CD4-positive, alpha-beta T cell treated with Interleukin-6 for 4 hours (primary cell): ENCODE measurements around the gene LINC01488.

Experiments
- DNase-seq: peaks from one replicate; pipeline ENCODE4 v3.0.0-alpha.2; 2020; ENCODE audit warnings: mixed read lengths

LINC01488 gene

GRCh38 chr11:69481393-69481844 is at the start of gene LINC01488:
Gene LINC01488 (plus strand): TSS chr11:69481663.
- DNase-seq: no peak

GRCh38 chr11:69431893-69432738 is 49.3 kb upstream of the LINC01488 start:
- DNase-seq: no peak

- no peak for DNase-seq
Measured at GRCh38 chr11:69433741-69434140, 47.7 kb upstream of the LINC01488 start.

GRCh38 chr11:69434471-69434931 is 47.0 kb upstream of the LINC01488 start:
- no peak for DNase-seq

- DNase-seq: no peak
Measured at GRCh38 chr11:69435161-69435986, 46.1 kb upstream of the LINC01488 start.

DNA sequence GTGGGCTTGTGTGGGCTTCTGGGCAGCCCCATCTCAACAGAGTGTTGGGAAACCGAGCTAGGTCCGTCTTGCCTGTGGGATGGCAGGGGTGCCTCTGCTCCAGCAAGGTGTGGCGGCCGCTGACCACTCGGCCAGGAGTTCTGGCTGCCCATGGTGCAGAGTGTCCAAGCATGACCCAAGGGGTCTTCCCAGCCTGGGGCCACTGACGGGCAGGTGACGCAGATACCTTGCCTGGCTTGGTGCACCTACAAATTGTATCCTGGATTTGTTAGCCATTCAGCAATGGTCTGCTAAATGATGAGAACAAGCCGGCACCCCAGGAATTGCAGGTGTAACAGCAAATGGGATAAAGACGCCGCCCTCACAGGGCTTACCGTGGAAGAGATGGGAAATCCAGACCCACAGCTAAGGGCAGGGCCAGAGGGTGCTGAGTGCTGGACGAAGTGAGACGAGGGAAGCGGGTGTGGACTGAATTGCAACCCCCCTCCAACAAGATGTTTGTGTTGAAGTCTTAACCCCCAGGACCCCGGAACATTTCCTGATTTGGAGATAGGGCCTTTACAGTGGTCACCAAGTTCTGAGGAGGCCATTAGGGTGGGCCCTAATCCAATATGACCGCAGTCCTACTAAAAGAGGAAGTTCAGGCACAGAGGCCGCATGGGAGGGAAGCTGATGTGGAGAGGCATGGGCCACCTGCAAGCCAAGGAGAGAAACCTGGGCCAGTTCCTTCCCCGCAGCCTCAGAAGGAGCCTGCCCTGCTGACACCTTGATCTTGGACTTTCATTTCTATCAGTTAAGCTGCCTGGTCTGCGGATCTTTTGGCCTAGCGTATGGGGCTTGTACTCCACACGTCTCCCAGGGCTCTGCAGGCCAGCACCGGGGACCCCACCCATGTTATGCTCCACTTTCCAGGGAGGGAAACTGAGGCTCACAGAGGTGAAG is 45.2 kb upstream of the LINC01488 start:
- no peak for DNase-seq

DNA sequence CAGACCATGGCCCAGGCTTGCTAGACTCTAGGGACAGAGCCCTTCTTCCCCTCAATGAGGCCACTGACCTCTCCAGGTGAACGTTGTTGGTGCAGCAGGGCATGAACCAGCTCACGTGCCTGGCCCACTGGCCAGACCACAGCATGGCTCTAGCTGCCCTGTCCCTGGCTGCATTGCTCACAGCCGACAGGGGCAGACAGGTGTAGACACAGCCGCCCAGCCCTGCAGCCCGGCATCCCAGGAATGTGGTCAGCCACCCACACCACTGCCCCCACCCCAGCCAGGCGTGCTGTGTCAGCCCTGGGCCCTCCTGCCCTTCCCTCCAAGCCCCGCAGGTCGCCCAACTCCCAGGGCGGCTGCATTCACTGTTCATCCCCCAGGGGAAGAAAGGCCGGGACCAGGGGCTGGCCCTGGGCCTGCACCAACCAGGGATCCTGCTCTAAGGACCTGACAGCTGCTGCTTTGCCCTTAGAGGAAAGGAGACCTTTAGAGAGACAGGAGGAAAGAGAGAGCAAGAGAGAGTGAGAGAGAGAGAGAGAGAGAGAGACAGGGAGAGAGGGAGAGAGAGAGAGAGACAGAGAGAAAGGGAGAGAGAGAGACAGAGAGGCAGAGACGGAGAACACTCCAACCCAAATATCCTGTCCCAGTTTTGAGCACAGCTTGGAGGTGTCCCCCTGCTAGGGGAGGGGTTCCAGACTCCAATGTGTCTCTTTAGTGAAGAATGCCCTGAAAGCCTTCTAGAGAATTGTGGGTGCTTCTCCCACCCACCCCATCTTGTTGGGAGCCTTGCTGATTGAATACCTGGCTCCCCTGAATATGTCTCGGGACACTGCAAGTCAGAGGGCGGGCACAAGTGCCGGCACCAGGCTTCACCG is 44.2 kb upstream of the LINC01488 start:
- no peak for DNase-seq

DNA sequence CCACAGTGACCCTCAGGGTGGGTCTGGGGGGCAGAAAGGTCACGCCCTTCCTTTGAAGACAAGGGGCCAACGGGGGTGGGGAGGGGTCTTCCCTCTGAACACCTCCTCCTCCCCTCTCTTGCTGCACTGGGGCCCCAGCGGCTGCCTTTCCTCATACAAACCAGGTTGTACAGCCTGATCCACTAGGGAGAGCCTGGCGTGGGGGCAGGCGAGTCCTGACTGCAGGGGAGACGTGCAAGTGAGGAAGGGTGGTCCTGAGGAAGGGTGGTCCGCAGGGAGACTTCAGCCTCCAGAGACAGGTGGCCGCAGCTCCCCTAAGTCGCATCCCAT is 43.6 kb upstream of the LINC01488 start:
- DNase-seq: no peak

GRCh38 chr11:69438286-69438920 is 43.1 kb upstream of the LINC01488 start:
- no peak for DNase-seq

- no peak for DNase-seq
Measured at GRCh38 chr11:69439127-69439526, 42.3 kb upstream of the LINC01488 start.

- no peak for DNase-seq
Measured at GRCh38 chr11:69439651-69440464, 41.6 kb upstream of the LINC01488 start.

DNA sequence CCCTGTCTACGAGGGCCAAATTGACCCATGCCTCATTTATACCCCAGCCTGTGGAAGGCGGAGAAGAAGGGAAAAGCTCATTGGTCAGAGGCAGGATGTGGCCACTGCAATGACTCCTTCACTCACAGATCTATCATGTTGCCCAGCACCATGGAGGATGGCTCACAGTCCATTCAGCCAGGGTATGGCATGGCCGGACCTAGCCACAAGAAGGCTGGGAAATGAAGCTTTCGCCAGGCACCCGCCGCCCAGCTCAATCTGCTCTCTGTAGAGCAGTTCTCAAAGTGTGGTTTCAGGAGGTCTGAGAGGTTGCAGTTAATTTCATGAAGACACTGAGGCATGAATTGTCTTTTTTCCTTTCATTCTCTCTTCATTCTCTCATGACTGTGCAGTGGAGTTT is 40.6 kb upstream of the LINC01488 start:
- no peak for DNase-seq

GRCh38 chr11:69442012-69442806 is 39.3 kb upstream of the LINC01488 start:
- DNase-seq: no peak

- no peak for DNase-seq
Measured at GRCh38 chr11:69442807-69443137, 38.7 kb upstream of the LINC01488 start.

GRCh38 chr11:69443138-69443967 is 38.1 kb upstream of the LINC01488 start:
- DNase-seq: peak; percentile 77

DNA sequence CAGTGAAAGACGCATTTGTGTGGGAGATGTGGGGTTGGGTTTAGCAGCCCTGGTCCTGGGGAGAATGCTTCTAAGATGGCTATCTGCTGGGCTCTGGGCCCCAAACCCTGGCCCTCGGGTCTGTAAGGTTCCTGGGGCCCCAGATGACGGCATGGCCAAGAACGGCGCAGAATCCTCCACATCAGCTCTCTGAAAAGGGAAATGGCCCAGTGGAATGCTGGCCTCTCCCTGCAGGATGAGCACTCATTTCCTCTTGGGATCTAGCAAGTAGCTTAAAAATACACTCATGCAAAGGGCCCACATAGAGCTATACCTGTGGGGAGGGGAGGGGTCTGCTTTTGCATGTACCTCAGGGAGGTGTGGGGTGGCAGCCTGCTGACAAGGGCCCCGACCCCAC is 37.5 kb upstream of the LINC01488 start:
- DNase-seq: no peak

DNA sequence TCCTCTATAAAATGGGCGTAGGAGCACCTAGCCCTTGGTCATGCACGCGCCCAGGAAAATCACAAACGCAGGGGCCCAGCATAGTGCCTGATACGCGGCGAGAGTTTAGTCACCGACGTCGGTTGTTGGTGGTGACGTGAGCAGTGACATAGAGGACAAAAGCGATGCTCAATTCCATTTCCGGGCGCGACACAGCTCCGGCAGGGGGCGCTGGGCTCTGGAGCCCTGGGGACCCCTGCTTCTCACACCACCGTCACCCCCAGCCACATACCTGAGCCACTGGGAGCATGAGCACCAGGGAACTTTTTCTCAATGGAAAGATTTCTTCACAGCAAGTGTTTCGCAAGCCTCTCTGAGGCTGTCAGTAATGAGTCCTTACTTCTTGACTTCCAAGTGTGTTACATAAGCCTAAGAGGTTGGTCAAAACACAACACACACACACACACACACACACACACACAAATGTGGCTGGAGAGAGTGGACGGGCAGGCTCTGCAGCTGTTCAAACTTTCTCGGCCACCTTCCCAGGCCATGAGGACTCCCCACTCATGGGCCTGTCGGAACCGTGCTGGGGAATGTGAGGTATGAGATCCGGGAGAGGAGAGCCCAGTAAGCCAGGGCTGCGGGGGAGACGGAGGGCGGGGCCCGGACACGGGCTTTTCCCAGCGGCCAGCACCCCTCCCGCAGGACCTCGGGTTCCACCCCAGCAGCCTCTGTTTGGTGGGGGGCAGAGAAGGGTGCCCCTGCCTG is 36.9 kb upstream of the LINC01488 start:
- DNase-seq: no peak

DNA sequence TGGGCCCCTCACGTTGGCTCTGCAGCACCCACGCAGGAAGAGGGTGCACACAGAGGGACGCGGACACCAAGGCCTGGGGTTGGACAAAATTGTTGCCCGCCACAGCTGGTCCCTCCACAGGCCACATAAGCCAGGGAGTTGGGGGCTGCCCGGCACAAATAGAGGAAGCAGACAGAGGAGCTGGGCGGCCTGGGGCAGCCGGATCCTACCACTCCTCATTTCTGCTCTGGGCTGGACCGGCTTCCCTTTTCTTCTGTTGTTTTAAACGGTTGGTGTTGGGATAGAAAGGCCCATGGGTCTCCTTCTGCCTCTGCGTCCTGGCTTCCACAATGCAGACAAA is 36.4 kb upstream of the LINC01488 start:
- no peak for DNase-seq
